Measurements from ENCODE around the gene EPB41L4A.

- TF ChIP-seq RAD21 (IDR thresholded peaks at IDR 0.05; ENCODE audit: low read depth), result no peak
- no peak for TF ChIP-seq EP300 (IDR thresholded peaks at IDR 0.05; ENCODE audit: borderline replicate concordance)
- no peak for TF ChIP-seq EGR1 (IDR thresholded peaks at IDR 0.05)
- no peak for TF ChIP-seq CREB1 (IDR thresholded peaks at IDR 0.05; ENCODE audit: low read depth)
- TF ChIP-seq NFIC (IDR thresholded peaks at IDR 0.05), result no peak
- TF ChIP-seq TEAD4 (IDR thresholded peaks at IDR 0.05), result no peak
- TF ChIP-seq REST (IDR thresholded peaks at IDR 0.05; ENCODE audit: low read depth), result no peak
- no peak for TF ChIP-seq ZBTB7A (IDR thresholded peaks at IDR 0.05; ENCODE audit: low read depth)
- TF ChIP-seq FOXM1 (IDR thresholded peaks at IDR 0.05; ENCODE audit: borderline replicate concordance, low read depth), result no peak
- TF ChIP-seq MAX (IDR thresholded peaks at IDR 0.05), result no peak
- no peak for TF ChIP-seq TAF1 (IDR thresholded peaks at IDR 0.05; ENCODE audit: low read depth)
- TF ChIP-seq CEBPB (IDR thresholded peaks at IDR 0.05), result no peak
- no peak for TF ChIP-seq USF1 (IDR thresholded peaks at IDR 0.05)
Measured at GRCh38 chr5:112201141-112201540, 217.9 kb downstream of the EPB41L4A start.

Data from Ishikawa (cell line).